Lower leg skin (tissue), 4 donors: Measurements from ENCODE around the gene MEF2D. TPM values are rescaled to one million over a fixed set of nuclear protein-coding genes. Genes with fewer than 3 reads are reported as not detected.

ENCODE experiments used
- DNase-seq, 2 donors: peaks; one replicate each; pipeline ENCODE4 v3.0.0-alpha.2; 2019; ENCODE audit warnings: low spot score in 2 of 2
- H3K4me3 ChIP-seq: fragments of 200-600 bp; sonication (generic); 2 replicates; pipeline ENCODE4 v1.5.1; 2017; ENCODE audit warnings: mild to moderate bottlenecking, low read depth; ENCODE audit not compliant: poor library complexity, severe bottlenecking
- CTCF ChIP-seq, 3 donors: fragments of 450-650 bp; IDR thresholded peaks; one replicate each; pipeline ENCODE4 v1.5.1; 2016; ENCODE audit warnings: antibody characterized with exemption in 3 of 3, mild to moderate bottlenecking in 3 of 3, moderate library complexity in 2 of 3
- POLR2A ChIP-seq, 2 donors: fragments of 450-650 bp; IDR thresholded peaks; one replicate each; pipeline ENCODE4 v1.6.1; 2016 to 2017; ENCODE audit warnings: antibody characterized with exemption in 2 of 2, mild to moderate bottlenecking in 1 of 2, moderate library complexity in 1 of 2
- WGBS, 2 donors: methylation state at CpG; one replicate each; pipeline ENCODE4 v1.1.5; 2018; 5-methylcytosine and 5-hydroxymethylcytosine counted together
- intact Hi-C: fragments of 100-400 bp; cut with DNase I; formaldehyde crosslinking; loops from one replicate; pipeline ENCODE4 v1.15.0; 2023; ENCODE audit warnings: low total_unique reads
- microRNA counts, 2 donors: library from miRNA; unstranded; fragments of <30 nt; microRNA quantifications; one replicate each; lab custom pipeline; 2016
- microRNA-seq, 2 donors: library from miRNA; unstranded; fragments of <30 nt; microRNA quantifications; one replicate each; pipeline ENCODE4, GENCODE V29; 2016; ENCODE audit warnings: borderline replicate concordance in 2 of 2, borderline number of aligned reads in 1 of 2
- total RNA-seq, 4 donors: library from RNA; depleted of rRNA; stranded (reverse); fragments of >200 nt; gene quantifications; one replicate each; pipeline ENCODE4 v1.1.0, GENCODE V29; 2016

Gene MEF2D
- total RNA-seq, 4 donors from 2014 or later: 32.1 to 67.3 (median 55.6) TPM

DNA sequence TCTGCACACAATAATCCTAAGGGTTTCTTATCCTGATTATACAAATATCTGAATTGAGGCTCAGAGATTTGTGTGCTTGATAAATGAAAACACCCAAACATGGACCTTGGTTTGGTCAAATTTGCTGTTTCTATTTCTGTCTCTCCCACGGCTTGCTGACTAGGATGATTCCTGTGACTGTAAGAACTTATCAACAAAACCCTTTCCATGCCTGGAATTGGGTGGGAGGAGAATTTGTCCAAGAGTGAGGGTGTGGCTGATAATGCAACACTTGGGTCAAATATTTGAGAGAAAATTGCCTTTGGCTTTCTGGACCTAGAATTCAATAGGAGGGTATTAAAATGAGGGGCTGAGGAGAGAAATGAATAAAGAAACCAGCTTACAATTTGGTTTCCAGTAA lies 83.6 kb downstream of the MEF2D start:
- H3K4me3 ChIP-seq: no peak overlapping the region
- no peak for DNase-seq
- intact Hi-C loops: loop anchor here (5.0 kb wide), 1 partner anchor 710 kb away; no protein-coding TSS in a partner anchor
- TF ChIP-seq CTCF (IDR thresholded peaks at IDR 0.05) (no peak), POLR2A (IDR thresholded peaks at IDR 0.05) (no peak)
- 58 to 65% methylated on average over 1 of the region's 1 CpG for WGBS, 2 donors

- no peak overlapping the region for H3K4me3 ChIP-seq
- 20 to 22% methylated on average over 8 of the region's 8 CpGs for WGBS, 2 donors
- DNase-seq: no peak
- intact Hi-C loops: loop anchor here (5.0 kb wide), 1 partner anchor 707 kb away; no protein-coding TSS in a partner anchor
- TF ChIP-seq CTCF (IDR thresholded peaks at IDR 0.05) (no peak), POLR2A (IDR thresholded peaks at IDR 0.05) (no peak)
These were observed 86.0 kb downstream of the MEF2D start for GRCh38 chr1:156414461-156415064.

MicroRNAs within 50 kb of the gene (microRNA counts, 767-probe panel; counts per million panel counts)
- 0 to 358 counts per million in 2 donors for microRNA hsa-miR-9-5p (lab: Ali Mortazavi, UCI)

Small RNA genes lying within 50 kb of the gene (microRNA-seq; reads per million reads assigned to microRNA genes)
- gene MIR9-1: 0 reads per million in 2 donors

Other genes starting within 250 kb of the MEF2D start
- gene SMG5, start 217.9 kb downstream of the MEF2D start, total RNA-seq: 10 to 100 TPM; 56.9 to 88.4 (median 61.0) TPM
- 100 to 1,000 TPM in 2 of 4 donors, 10 to 100 TPM in 2; 96.9 to 111 (median 101) TPM for gene TMEM79, start 216.4 kb downstream of the MEF2D start, total RNA-seq
- gene GLMP, start 205.1 kb downstream of the MEF2D start, total RNA-seq: 10 to 100 TPM; 21.9 to 49.1 (median 34.5) TPM
- not detected for gene VHLL, start 201.5 kb downstream of the MEF2D start, total RNA-seq
- 100 to 1,000 TPM; 119 to 202 (median 150) TPM for gene CCT3, start 162.5 kb downstream of the MEF2D start, total RNA-seq
- gene TSACC, start 162.2 kb downstream of the MEF2D start, total RNA-seq: 1 to 10 TPM in 1 of 4 donors, not detected in 3; 3.2 TPM
- 10 to 100 TPM in 1 of 4 donors, 1 to 10 TPM in 3; 3.5 to 14.2 (median 9.3) TPM for gene RHBG, start 131.6 kb downstream of the MEF2D start, total RNA-seq
- gene IQGAP3, start 71.8 kb upstream of the MEF2D start, total RNA-seq: 1 to 10 TPM in 3 of 4 donors, under 1 TPM in 1; 0.98 to 3.0 (median 2.1) TPM
- under 1 TPM in 1 of 4 donors, not detected in 3; 0.19 TPM for gene TTC24, start 78.9 kb upstream of the MEF2D start, total RNA-seq
- 10 to 100 TPM; 37.0 to 52.7 (median 45.8) TPM for gene NAXE, start 91.0 kb upstream of the MEF2D start, total RNA-seq
- 10 to 100 TPM in 3 of 4 donors, 1 to 10 TPM in 1; 10.0 to 18.5 (median 13.9) TPM for gene GPATCH4, start 100.7 kb upstream of the MEF2D start, total RNA-seq
- 1 to 10 TPM in 1 of 4 donors, under 1 TPM in 2, not detected in 1; 0.68 to 1.0 (median 0.80) TPM for gene HAPLN2, start 118.6 kb upstream of the MEF2D start, total RNA-seq
- 10 to 100 TPM; 21.9 to 50.1 (median 26.0) TPM for gene BCAN, start 141.3 kb upstream of the MEF2D start, total RNA-seq
- 1 to 10 TPM; 2.4 to 8.9 (median 5.0) TPM for gene NES, start 176.6 kb upstream of the MEF2D start, total RNA-seq
- 100 to 1,000 TPM in 1 of 4 donors, 10 to 100 TPM in 3; 67.9 to 103 (median 96.1) TPM for gene CRABP2, start 204.8 kb upstream of the MEF2D start, total RNA-seq
- gene METTL25B, start 227.7 kb upstream of the MEF2D start, total RNA-seq: 10 to 100 TPM; 20.3 to 39.0 (median 28.2) TPM
- gene ISG20L2, start 228.0 kb upstream of the MEF2D start, total RNA-seq: 10 to 100 TPM; 13.4 to 21.4 (median 16.7) TPM
- 10 to 100 TPM; 34.0 to 44.9 (median 41.5) TPM for gene MRPL24, start 240.3 kb upstream of the MEF2D start, total RNA-seq